Measurements from ENCODE around the gene SLIT3. TPM values are rescaled to one million over a fixed set of nuclear protein-coding genes. Genes with fewer than 3 reads are reported as not detected.

SLIT3 gene
- total and polyA plus RNA-seq, 9 of the 15 experiments (the other 6 are each of a cell fraction or from before 2014, with no cell fraction given), result 0.01 to 0.04 TPM; not detected in 7

GRCh38 chr5:168693297-168693696 lies 607.6 kb downstream of the SLIT3 start (continued):
- TF ChIP-seq FOXP4 (CRISPR knock-in tag; IDR thresholded peaks at IDR 0.05; ENCODE audit: borderline replicate concordance) (no peak), SMARCC2 (IDR thresholded peaks at IDR 0.05; ENCODE audit: low read depth) (no peak), MAFF (IDR thresholded peaks at IDR 0.05; ENCODE audit: low read length) (no peak), ELF1 (tag; IDR thresholded peaks at IDR 0.05) (no peak), HNRNPLL (IDR thresholded peaks at IDR 0.05; ENCODE audit: low read depth, low read length, poor library complexity, severe bottlenecking) (no peak), PCBP1 (IDR thresholded peaks at IDR 0.05; ENCODE audit: low read depth, low read length, poor library complexity, severe bottlenecking) (no peak), NR2F6 (CRISPR knock-in tag; IDR thresholded peaks at IDR 0.05) (no peak), CREM (IDR thresholded peaks at IDR 0.05; ENCODE audit: low read depth) (0 out of 2 replicates have a peak, but pooled peaks have one; percentile 14), THRA (IDR thresholded peaks at IDR 0.05) (no peak), EGR1 (conservative IDR thresholded peaks at IDR 0.05) (no peak), THRB (CRISPR knock-in tag; conservative IDR thresholded peaks at IDR 0.05) (no peak), KLF6 (CRISPR knock-in tag; IDR thresholded peaks at IDR 0.05; ENCODE audit: borderline replicate concordance) (no peak), ARID1B (IDR thresholded peaks at IDR 0.05) (peak; percentile 79), IFI16 (CRISPR knock-in tag; IDR thresholded peaks at IDR 0.05) (no peak), CBFB (CRISPR knock-in tag; IDR thresholded peaks at IDR 0.05) (no peak), EP300 (IDR thresholded peaks at IDR 0.05; ENCODE audit: low read length) (peak; percentile 71), CBX3 (IDR thresholded peaks at IDR 0.05; ENCODE audit: borderline replicate concordance in 1 of 2, low read length in 2 of 2) (no peak)
- TF ChIP-seq, protein P1, sequence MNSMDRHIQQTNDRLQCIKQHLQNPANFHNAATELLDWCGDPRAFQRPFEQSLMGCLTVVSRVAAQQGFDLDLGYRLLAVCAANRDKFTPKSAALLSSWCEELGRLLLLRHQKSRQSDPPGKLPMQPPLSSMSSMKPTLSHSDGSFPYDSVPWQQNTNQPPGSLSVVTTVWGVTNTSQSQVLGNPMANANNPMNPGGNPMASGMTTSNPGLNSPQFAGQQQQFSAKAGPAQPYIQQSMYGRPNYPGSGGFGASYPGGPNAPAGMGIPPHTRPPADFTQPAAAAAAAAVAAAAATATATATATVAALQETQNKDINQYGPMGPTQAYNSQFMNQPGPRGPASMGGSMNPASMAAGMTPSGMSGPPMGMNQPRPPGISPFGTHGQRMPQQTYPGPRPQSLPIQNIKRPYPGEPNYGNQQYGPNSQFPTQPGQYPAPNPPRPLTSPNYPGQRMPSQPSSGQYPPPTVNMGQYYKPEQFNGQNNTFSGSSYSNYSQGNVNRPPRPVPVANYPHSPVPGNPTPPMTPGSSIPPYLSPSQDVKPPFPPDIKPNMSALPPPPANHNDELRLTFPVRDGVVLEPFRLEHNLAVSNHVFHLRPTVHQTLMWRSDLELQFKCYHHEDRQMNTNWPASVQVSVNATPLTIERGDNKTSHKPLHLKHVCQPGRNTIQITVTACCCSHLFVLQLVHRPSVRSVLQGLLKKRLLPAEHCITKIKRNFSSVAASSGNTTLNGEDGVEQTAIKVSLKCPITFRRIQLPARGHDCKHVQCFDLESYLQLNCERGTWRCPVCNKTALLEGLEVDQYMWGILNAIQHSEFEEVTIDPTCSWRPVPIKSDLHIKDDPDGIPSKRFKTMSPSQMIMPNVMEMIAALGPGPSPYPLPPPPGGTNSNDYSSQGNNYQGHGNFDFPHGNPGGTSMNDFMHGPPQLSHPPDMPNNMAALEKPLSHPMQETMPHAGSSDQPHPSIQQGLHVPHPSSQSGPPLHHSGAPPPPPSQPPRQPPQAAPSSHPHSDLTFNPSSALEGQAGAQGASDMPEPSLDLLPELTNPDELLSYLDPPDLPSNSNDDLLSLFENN (IDR thresholded peaks at IDR 0.05; ENCODE audit: low read depth in 2 of 2, low read length in 2 of 2), result no peak
